Coronary artery (tissue), 2 donors: ENCODE data around the gene TRABD2B.

ENCODE experiments used
- DNase-seq: peaks from one replicate; pipeline ENCODE4 v3.0.0-alpha.2; 2017; ENCODE audit warnings: low spot score
- H3K27ac ChIP-seq, 2 donors: fragments of 200-600 bp; sonication (generic); one replicate each; pipeline ENCODE4 v1.5.1; 2016 to 2019
- H3K4me3 ChIP-seq: fragments of 200-600 bp; sonication (generic); 2 replicates; pipeline ENCODE4 v1.5.1; 2016; ENCODE audit warnings: mild to moderate bottlenecking, moderate library complexity
- CTCF ChIP-seq: fragments of 200-600 bp; sonication (generic); IDR thresholded peaks from one replicate; pipeline ENCODE4 v1.5.1; 2019; ENCODE audit warnings: antibody characterized with exemption

The TRABD2B gene

GRCh38 chr1:47950471-47950870 lies 46.7 kb downstream of the TRABD2B start:
- no peak overlapping the region for H3K27ac ChIP-seq
- no peak for TF ChIP-seq CTCF
- DNase-seq, result no peak
- no peak overlapping the region for H3K4me3 ChIP-seq

DNA sequence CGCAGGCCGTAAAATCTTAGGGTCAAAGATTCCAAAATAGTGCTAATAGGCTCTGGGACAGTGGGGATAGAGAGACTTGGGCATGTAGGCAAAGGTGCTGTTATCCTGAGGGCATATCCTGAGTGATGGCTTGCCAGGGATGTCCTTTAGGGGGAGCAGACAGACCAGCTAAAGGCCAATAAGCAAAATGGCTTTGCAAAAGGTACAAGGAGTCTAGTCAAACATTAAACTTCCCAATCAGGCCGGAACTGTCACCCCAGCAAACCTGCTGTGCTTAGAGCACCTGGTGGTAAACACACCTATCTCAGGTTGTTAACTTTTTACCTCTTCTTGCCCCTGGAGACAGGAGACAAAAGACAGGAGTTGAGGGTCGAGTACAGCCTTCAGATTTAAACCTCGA lies 49.1 kb downstream of the TRABD2B start:
- no peak for DNase-seq

DNA sequence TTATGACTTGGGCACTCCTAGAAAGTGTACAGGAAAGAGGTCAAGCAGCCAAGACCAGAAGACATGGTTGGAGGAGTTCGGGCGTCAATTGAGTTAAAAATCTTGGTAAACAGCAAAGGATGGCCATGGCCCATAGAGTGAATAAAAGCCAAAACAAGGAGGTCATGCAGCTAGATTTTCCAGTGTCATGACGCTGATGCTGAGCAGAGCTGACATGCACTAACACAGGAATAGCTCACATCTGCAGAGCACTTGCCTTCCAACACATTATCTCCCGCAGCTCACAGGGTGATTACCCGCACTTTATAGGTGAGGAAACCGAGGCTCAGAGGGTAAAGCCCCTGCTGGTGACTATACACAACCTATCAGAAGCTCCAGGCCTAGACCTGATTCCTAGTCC lies 49.7 kb downstream of the TRABD2B start:
- no peak overlapping the region for H3K27ac ChIP-seq
- H3K4me3 ChIP-seq, result no peak overlapping the region
- DNase-seq, result no peak
- TF ChIP-seq CTCF, result no peak

More for the DNA sequence above, 49.1 kb downstream of the TRABD2B start:
- Histone ChIP-seq H3K27ac (no peak overlapping the region), H3K4me3 (no peak overlapping the region)
- TF ChIP-seq CTCF, result no peak

- DNase-seq, result no peak
- no peak overlapping the region for H3K4me3 ChIP-seq
- no peak for TF ChIP-seq CTCF
- H3K27ac ChIP-seq, result peak overlapping the region in 1 of 2 donors; percentile 34
Measured at GRCh38 chr1:47944561-47944960, 52.6 kb downstream of the TRABD2B start.

- TF ChIP-seq CTCF, result no peak
- Histone ChIP-seq H3K4me3 (no peak overlapping the region), H3K27ac (no peak overlapping the region)
- DNase-seq, result peak; percentile 53
Measured at GRCh38 chr1:47942240-47942629, 55.0 kb downstream of the TRABD2B start.

DNA sequence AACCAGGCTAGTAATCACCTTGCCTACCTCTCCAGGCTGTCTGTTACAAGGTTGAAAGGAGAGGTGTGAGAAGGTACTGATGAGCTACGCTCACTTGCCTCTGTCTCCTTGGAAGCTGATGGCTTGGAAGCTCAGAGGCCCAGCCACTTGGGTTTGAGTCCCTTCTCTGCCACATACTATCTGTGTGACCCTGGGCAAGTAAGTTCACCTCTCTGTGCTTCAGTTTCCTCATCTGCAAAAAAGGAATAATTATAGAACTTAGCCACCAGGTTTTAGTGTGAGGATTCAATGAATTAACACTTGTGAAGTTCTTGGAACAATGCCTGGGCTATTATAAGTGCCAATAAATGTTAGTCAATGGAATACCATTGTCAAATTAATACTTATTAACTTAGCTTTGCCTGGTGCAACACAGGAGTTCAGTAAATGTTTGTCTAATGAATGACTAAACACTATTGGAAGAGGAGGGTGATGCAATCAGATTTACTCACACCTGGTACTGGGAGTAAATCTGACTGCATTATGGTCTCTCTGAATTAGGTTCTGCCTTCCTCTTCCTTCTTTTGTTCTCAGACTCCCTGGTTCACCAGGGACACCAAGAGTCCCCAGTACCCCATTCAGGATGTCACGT lies 55.5 kb downstream of the TRABD2B start:
- Histone ChIP-seq H3K27ac (peak overlapping the region in 1 of 2 donors; percentile 72), H3K4me3 (no peak overlapping the region)
- TF ChIP-seq CTCF, result no peak
- DNase-seq, result peak; percentile 11

- TF ChIP-seq CTCF, result no peak
- DNase-seq, result peak; percentile 55
- Histone ChIP-seq H3K4me3 (no peak overlapping the region), H3K27ac (peak overlapping the region in 1 of 2 donors; percentile 72)
Measured at GRCh38 chr1:47940779-47941178, 56.4 kb downstream of the TRABD2B start.
